Ramos (cell line): ENCODE results near the gene LRRC8E.
"Not testable (repeated sequence)": the region's sequence is repeated elsewhere in the genome, so short reads cannot be mapped to it uniquely, and the experiment has no call there.

ENCODE experiments used
- in situ Hi-C: fragments of 300-500 bp; cut with MboI; formaldehyde crosslinking; loops from one replicate; pipeline ENCODE4 v1.14.3; 2022; ENCODE audit warnings: low sequenced_read_pairs; ENCODE audit not compliant: unreplicated experiment

LRRC8E gene

DNA sequence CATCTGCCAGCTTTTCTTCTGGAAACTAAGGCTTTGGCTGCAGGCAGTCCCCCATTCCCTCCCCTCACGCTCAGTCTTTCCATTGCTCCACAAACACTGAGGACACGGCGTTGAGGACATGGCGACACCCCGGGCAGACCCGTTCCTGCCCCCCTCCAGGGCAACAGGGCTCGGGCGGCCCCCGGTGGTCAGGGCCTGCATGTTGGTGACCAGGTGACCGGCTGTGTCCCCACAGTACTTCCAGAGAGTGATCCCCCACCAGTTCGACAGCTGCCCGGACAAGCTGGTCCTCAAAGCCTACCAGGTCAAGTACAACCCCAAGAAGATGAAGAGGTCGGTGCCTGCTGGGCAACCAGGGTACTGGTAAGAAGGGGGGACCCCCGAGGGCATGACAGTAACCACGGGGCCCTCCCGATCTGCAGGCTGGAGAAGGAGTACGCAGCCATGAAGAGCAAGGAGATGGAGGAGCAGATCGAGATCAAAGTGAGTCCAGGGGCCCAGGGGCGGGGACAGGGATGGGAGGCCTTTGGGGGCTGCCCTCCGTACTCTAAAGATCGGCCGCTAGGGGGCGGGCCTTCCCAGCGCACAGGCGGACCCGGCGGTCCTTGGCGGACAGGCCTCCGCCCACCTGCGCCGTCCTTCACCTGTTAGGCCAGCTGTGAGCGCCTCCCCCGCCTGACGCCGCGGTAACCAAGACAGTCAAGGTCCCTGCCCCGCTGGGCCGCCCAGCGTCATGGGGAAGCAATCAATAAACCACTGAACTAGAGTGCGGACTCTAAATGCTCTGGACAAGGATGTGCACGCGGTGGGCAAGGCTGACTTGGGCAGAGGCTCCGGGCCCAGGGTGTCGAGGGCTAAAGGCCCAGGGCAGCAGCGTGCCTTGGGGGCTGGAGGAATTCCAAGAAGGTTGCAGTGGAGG lies 35.2 kb upstream of the LRRC8E start:
- in situ Hi-C loops, result loop anchor here (5.0 kb wide), 1 partner anchor 69 kb away; the partner anchor contains the start of gene SNAPC2

DNA sequence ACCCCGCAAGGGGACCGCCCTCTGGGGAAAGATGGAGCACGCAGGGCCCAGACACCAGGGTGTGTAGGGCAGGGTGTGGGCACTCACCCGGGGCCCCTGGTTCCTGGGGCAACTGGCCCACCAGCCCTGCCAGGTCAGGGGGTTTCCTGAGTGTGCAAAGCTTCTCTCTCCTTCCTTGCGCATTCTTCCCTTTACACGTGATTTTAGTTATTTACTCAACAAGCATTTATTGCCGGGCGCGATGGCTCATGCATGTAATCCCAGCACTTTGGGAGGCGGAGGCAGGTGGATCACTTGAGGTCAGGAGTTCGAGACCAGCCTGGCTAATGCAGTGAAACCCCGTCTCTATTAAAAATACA lies 34.6 kb upstream of the LRRC8E start:
- in situ Hi-C loops, result loop anchor here (5.0 kb wide), 1 partner anchor 69 kb away; the partner anchor contains the start of gene SNAPC2

- in situ Hi-C loops, result no loop called here
Measured at GRCh38 chr19:7855426-7856108, 32.7 kb upstream of the LRRC8E start.

GRCh38 chr19:7856109-7856591 lies 32.2 kb upstream of the LRRC8E start:
- in situ Hi-C loops, result no loop called here

DNA sequence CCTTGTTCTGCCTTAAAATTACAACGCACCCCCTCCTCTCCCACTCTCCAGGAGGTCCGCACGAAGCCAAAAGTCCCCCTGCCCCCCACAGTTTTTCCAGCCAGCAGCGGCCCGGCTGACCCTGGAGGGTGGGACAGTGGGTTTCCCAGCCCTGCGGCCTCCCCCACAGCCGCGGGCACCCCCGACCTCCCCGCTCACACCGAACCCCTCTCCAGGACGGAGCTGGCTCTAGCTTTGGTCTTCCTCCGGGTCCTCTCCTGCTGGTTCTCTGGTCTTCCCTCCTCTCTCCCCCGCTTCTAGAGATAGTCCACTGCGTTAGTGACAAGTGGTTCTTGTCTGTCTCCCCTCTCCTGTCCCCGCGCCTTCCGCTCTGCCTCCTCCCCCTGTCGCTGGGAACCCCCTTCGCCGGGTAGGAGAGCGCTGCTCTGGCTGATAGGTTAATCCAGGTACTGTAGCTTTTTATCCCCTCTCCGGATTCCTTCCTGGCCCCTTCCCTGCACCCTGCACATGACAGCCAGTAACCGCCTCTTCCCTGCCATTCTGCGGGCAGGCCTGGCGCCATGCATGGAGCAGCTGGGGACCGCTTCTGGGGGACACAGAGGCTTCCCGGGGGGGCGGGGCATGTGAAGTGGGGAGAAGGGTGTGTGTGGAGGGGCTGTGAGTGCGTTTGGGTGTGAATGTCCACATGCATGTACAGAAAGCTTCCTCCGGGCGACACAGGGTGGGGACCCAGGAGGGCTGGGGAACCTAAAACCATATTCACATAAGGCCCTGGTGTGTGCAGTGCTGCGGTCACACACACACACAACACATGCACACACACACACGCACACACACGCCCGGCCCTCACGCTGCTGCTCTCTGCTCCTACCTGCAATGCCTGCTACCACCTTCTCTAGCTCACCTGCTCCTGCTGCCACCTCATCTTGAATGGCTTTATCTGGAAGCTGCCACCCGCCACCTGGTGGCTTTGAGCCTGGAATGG lies 31.3 kb upstream of the LRRC8E start:
- in situ Hi-C loops, result no loop called here

DNA sequence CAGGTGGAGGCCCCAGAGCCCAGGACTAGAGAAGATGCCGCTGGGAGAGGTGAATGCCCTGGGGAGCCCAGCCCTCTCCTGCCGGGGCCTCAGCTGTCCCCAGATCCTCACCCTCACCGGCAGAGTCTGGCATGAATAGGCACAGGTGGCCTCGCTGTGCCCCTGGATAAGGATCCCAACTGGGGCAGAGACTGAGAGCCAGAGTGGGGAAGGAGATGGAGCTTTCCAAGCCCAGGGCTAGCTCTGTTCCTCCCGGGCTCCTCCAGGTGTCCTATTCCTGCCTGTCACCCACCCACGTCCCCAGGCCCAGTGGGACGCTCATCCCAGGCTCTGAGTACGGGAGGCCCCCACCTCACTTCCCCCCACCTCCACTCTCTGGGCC lies 30.6 kb upstream of the LRRC8E start:
- in situ Hi-C loops, result no loop called here

DNA sequence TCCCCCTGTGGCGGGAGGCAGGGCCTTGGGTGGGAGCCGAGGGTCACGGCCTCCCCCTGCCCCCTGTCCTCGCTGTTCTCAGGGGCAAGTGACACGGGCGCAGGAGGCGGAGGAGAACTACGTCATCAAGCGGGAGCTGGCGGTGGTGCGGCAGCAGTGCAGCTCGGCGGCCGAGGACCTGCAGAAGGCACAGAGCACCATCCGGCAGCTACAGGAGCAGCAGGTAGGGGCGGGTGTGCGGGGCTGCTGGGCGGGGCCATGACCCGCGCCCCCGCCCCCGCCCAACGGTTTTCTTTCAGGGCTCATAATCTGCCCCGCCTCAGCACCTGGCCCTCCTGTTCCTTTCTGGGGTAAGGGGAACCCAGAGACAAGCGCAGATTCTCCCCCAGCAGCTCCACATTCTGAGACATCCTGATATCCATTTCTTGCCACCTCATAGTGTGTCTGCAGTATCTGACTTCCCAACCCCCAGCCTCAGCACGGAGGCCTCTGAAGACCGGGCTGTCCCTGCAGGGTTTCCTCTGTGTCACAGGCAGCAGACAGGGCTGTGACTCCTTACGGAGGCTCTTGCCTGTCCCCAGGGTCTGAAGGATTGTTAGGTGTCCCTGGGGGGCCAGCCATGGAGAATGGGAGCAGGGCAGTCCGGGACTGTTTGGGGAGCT lies 30.1 kb upstream of the LRRC8E start:
- in situ Hi-C loops, result no loop called here

DNA sequence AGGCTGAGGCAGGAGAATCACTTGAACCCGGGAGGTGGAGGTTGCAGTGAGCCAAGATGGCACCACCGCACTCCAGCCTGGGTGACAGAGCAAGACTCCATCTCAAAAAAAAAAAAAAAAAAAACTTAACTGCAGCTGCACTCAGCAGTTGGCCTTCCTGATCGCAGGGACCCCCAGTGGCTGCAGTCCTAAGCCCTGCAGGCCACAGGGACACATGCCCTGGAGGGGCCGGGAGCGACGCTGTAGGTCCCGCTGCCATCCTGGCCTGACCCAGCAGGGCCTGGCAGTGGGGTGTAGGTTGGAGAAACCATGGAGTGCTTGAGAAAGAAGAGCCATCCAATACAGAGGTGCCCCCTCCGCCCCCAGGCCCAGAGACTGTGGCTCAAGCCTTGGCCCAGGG lies 29.2 kb upstream of the LRRC8E start:
- in situ Hi-C loops, result not testable (repeated sequence)

DNA sequence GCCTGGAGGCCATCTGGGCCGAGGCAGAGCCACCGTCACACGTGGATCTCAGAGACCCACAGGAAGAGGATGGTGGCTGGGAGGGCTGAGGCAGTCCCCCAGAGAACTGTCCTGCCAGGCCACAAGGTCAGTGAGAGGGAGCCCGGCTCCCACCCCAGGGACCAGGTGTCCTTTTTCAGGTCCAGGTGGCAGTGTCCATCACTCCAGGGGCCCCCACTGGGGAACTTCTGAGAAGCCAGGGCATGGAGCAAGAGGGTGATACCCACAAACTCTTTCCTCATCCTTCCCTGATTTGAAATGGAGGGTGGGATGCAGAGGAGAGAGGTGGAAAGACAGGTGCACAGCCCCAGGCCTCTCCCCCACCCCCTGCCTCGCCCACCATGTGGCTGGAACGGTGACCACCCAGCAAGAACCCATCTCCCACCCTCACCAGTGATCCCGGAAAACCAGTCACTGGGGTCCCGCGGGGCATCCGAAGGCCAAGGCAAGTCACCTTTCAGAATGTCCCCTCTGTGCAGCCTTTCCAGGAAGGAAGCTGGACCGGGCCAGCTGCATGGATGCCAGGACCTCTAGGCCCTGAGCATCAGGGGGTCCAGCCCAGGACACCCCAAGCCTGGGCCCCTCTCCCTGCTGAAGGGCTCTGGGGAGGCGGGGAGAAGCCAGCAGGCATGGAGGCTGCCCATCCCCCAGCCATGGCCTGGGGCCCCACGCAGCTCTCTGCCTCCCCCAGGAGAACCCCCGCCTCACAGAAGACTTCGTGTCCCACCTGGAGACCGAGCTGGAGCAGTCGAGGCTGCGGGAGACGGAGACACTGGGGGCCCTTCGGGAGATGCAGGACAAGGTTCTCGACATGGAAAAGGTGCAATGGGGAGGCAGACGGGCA lies 28.2 kb upstream of the LRRC8E start:
- in situ Hi-C loops, result no loop called here

- in situ Hi-C loops, result no loop called here
Measured at GRCh38 chr19:7860714-7861618, 27.3 kb upstream of the LRRC8E start.

DNA sequence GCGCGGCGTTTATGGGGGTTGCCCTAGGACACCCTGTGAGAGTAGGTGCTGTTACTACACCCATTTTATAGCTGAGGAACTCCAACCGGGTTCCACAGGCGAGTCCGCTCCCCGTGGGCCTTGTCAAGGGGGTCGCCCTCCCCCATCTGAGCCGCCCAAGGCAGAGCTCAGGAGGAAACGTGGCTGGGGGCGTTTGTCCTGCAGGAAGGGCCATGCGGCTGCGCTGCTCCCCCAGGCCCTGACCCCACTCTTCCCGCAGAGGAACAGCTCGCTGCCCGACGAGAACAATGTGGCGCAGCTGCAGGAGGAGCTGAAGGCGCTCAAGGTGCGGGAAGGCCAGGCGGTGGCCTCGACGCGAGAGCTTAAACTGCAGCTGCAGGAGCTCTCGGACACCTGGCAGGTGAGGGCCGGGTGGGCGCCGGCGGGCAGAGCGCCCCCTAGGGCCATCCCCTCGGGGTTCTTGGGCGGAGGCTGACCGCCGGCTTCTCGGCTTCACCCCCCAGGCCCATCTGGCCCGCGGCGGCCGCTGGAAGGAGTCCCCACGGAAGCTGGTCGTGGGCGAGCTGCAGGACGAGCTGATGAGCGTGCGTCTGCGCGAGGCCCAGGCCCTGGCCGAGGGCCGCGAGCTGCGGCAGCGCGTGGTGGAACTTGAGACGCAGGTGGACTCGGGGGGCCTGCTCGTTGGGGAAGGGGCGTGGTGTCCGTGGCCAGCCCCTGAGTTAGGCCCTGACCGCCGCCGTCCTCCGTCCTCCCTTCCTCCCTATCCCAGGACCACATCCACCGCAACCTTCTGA lies 26.5 kb upstream of the LRRC8E start:
- in situ Hi-C loops, result no loop called here

DNA sequence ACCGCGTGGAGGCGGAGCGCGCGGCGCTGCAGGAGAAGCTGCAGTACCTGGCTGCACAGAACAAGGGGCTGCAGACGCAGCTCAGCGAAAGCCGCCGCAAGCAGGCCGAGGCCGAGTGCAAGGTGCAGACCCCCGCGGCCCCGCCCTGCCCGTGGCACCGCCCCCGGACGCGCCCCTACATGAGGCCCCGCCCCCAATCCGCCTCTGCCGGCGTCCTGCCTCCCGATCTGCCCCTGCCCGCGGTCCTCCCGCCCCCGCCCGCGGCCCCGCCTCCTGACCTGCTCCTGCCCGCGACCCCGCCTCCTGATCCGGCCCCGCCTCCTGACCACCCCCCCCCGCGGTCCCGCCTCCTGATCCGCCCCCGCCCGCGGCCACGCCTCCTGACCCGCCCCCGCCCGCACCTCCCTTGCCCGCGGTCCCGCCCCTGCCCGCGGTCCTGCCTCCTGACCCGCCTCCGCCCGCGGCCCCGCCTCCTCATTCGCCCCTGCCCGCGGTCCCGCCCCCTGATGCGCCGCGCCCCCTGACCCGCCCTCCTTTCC lies 25.8 kb upstream of the LRRC8E start:
- in situ Hi-C loops, result no loop called here

GRCh38 chr19:7863157-7863970 lies 24.9 kb upstream of the LRRC8E start:
- in situ Hi-C loops, result no loop called here

DNA sequence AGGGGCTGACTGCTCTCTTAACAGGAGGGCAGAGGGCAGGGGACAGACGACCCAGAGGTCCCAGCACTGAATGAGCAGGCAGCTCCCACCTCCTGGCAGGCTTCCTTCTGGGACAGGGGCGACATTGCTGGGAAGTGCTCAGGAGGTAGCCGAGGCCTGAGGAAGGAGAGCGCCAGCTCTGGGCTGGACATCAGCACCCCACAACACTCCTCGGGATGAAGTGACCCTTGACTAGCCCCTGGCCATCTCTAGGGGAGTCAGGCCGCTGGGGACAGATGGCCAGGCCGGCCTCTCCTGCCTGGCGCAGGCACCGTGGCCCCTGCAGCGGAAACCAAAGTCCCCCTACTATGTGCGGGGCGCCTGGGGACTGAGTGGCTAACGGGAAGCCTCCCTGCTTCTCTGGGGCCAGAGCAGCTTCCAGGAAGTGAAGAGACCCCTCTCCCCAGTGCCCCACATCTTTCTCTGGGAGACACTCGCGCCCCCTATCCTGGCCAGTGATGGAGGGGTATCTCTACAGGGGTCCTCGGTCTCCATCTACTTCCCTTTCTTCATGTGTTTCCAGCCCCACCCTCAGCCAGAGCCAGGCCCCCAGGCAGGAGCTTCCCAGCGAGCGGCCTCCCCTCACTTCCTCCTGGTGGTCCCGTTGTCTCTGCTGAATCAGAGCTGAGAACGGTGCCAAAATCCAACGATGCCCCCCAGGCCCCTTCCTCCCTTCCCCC lies 24.2 kb upstream of the LRRC8E start:
- in situ Hi-C loops, result no loop called here

DNA sequence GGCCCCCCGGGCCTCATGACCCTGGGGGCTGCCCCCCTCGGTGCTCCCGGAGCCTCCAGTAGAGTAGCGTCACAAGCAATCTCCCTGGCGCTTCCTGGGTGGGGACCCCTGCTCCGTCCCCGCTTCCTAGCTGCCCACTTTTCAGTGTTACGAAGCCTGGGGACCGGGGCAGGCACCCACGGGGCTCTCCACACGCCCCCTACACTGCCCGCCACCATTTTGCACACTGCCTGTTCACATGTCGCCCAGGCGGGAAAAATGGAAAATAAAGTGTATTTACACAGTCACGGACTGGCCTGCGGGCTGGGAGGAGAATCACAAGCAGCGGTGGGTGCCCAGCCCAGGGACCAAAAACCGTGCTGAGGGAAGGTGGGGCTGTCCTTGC lies 23.6 kb upstream of the LRRC8E start:
- in situ Hi-C loops, result no loop called here
